NCI-H2227 (cell line): Measurements from ENCODE around the gene HSDL1.

Experiments used
- DNase-seq: peaks from one replicate; lab custom pipeline; 2025; ENCODE audit not compliant: unreplicated experiment; lab: John Stamatoyannopoulos, UW

Gene HSDL1

GRCh38 chr16:84144859-84145639 is at the start of gene HSDL1, which contains the start of gene DNAAF1:
TSS of gene HSDL1 (minus strand) at chr16:84145177. CDS start at chr16:84131321, 13,856 bp downstream.
TSS of gene DNAAF1 (plus strand) at chr16:84145308. CDS start at chr16:84145441, 133 bp downstream.
- peak; percentile 91 for DNase-seq

GRCh38 chr16:84194018-84194417 is 49.0 kb upstream of the HSDL1 start:
- no peak for DNase-seq

GRCh38 chr16:84193480-84193879 is 48.5 kb upstream of the HSDL1 start:
- no peak for DNase-seq

GRCh38 chr16:84191466-84191865 is 46.5 kb upstream of the HSDL1 start:
- no peak for DNase-seq

- no peak for DNase-seq
These were observed 45.9 kb upstream of the HSDL1 start, which contains the start of gene ADAD2 for GRCh38 chr16:84190731-84191388. TSS of gene ADAD2 (plus strand) at chr16:84191157. CDS start at chr16:84191231, 74 bp downstream.

GRCh38 chr16:84186685-84187437 is 41.9 kb upstream of the HSDL1 start, which contains the start of gene TAF1C:
TSS of gene TAF1C (minus strand) at chr16:84187057. CDS start at chr16:84184988, 2,069 bp downstream.
- DNase-seq: peak; percentile 94

- no peak for DNase-seq
These were observed 39.8 kb upstream of the HSDL1 start for GRCh38 chr16:84184775-84185174.

- no peak for DNase-seq
These were observed 39.1 kb upstream of the HSDL1 start for GRCh38 chr16:84183911-84184591.

- DNase-seq: no peak
These were observed 38.5 kb upstream of the HSDL1 start for GRCh38 chr16:84183572-84183875.

- no peak for DNase-seq
These were observed 37.9 kb upstream of the HSDL1 start for GRCh38 chr16:84182680-84183571.

- no peak for DNase-seq
These were observed 37.1 kb upstream of the HSDL1 start for GRCh38 chr16:84182104-84182503.

- no peak for DNase-seq
These were observed 36.4 kb upstream of the HSDL1 start for GRCh38 chr16:84181144-84181915.

- no peak for DNase-seq
These were observed 35.7 kb upstream of the HSDL1 start for GRCh38 chr16:84180519-84181140.

GRCh38 chr16:84179612-84180320 is 34.8 kb upstream of the HSDL1 start:
- DNase-seq: no peak

- no peak for DNase-seq
These were observed 34.1 kb upstream of the HSDL1 start for GRCh38 chr16:84178892-84179611.

- no peak for DNase-seq
These were observed 33.3 kb upstream of the HSDL1 start for GRCh38 chr16:84178146-84178765.

- DNase-seq: no peak
These were observed 32.7 kb upstream of the HSDL1 start for GRCh38 chr16:84177741-84178073.
